NCI-H1417 treated with DMSO at 0.1 percent for 48 hours (cell line): Measurements from ENCODE around the gene WFDC10A.
"Not testable (repeated sequence)": the region's sequence is repeated elsewhere in the genome, so short reads cannot be mapped to it uniquely, and the experiment has no call there.

Source experiments
- DNase-seq: peaks from one replicate; lab custom pipeline; 2025; lab: John Stamatoyannopoulos, UW

WFDC10A gene

DNA sequence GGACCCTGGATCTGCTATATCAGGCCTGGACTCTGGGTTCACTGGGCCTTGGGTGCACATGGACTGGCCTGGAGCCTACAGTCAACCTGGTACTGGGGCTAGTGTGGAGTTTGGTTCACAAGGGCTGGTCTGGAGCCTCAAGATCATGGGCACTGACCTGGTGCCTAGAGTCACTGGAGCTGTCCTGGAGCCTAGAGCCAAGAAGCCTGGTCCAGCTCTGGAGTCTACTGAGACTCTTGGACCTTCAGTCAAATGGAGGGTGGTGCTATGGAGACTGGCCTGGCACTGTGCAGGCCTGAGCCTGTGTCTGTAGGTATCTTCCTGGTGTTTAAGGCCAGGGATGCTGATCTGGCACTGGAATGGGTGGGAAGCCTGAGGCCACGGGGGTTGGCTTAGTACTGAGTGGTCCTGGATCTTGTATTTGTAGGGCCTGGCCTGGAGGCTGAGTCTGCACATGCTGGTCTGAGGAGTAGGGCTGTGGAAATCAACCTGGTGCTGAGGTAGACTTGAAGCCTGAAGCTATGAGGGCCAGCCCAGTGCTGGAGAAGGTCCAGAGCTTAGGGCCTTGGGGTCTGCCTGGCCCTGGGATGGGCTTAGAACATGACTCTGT, 18.0 kb downstream of the WFDC10A start:
- DNase-seq = no peak

DNA sequence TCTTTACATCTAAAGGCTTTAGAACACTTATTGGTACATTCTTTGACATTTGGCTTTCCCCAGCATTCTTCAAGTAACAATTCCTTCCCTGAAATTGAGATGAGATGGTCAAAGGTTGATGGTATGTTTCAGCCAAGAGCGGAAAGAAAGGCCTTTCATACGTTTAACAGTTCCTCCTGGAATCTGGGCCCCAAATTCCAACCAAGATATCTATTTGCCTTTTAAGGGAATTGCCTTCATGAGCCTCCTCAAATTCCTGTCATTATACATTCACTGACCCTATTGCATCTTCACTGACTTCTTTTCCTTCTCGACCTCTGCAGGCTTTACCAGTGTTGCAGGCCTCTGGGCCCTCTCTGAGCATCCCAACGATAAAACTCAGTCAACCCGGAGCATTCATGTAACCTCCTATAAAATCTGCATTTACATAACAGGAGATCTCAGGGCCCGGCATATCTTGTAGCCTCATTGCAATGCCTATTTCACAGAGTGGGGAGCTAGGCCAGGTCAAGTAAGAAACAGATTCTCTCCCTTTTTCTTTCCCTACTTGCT, 19.8 kb downstream of the WFDC10A start:
- no peak for DNase-seq

DNA sequence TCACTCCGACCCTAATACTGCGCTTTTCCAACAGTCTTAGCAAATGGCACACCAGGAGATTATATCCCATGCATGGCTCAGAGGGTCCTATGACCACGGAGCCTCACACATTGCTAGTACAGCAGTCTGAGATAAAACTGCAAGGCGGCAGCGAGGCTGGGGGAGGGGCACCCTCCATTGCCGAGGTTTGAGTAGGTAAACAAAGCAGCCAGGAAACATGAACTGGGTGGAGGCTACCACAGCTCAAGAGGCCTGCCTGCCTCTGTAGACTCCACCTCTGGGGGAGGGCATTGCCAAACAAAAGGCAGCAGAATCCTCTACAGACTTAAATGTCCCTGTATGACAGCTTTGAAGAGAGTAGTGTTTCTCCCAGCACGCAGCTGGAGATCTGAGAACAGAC, 22.2 kb downstream of the WFDC10A start:
- not testable (repeated sequence) for DNase-seq

DNA sequence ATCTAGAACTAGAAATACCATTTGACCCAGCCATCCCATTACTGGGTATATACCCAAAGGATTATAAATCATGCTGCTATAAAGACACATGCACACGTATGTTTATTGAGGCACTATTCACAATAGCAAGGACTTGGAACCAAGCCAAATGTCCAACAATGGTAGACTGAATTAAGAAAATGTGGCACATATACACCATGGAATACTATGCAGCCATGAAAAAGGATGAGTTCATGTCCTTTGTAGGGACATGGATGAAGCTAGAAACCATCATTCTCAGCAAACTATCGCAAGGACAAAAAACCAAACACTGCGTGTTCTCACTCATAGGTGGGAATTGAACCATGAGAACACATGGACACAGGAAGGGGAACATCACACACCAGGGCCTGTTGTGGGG, 27.5 kb downstream of the WFDC10A start:
- not testable (repeated sequence) for DNase-seq

DNA sequence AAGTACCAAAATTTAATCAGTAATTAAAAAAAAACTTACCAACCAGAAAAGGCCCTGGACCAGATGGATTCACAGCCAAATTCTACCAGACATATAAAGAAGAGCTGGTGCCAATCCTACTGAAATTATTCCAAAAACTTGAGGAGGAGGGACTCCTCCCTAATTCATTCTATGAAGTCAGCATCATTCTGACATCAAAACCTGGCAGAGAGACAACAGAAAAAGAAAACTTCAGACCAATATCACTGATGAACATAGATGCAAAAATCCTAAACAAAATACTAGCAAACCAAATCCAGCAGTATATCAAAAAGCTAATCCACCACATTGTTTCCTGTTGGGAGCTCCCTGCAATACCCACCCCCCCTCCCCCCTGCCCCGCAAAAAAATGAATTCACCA, 40.6 kb downstream of the WFDC10A start, which contains the start of gene WFDC11:
TSS of gene WFDC11 (minus strand) at position 101 of the 400 bp plus-strand sequence. CDS start 19,639 bp downstream, outside the sequence.
- no peak for DNase-seq

DNA sequence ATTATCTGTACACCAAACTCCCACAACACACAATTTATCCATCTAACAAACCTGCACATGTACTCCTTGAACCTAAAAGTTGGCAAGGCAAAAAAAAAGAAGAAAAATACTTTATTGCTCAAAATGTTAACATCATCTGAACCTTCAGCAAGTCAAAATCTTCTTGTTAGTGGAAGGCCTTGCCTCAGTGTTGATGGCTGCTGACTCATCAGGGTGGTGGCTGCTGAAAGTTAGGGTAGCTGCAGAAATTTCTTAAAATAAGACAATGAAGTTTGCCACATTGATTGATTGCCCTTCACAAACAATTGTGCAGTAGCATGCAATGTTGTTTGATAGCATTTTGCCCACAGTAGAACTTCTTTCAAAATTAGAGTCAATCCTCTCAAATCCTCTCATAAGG, 43.2 kb downstream of the WFDC10A start:
- DNase-seq = no peak

DNA sequence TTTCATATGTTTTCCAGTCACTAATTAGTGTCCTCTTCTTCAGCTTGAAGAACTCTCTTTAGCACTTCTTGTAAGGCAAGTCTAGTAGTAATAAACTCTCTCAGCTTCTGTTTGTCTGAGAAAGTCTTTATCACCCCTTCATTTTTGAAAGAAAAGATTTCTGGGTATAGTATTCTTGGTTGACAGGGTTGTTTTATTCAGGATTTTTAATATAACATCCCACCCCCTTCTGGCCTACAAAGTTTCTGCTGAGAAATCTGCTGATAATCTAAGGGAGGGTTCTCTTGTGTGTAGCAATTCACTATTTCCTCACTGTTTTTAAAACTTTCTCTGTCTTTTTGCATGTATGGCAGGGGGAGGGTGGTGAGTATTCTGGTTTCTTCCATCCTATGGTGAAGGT, 50.1 kb downstream of the WFDC10A start:
- DNase-seq = no peak
